Type B pancreatic cell (in vitro differentiated cells): ENCODE data around the gene ANKRD16. TPM values are rescaled to one million over a fixed set of nuclear protein-coding genes. Genes with fewer than 3 reads are reported as not detected.

ENCODE experiments used
- DNase-seq: peaks from one replicate; pipeline ENCODE4 v3.0.0; 2021; ENCODE audit warnings: mixed read lengths; ENCODE audit not compliant: unreplicated experiment; ENCODE audit errors: extremely low spot score
- H3K27ac Mint-ChIP-seq: 2 replicates; pipeline ENCODE4 v1.8.0; 2021; ENCODE audit warnings: mild to moderate bottlenecking, mixed read lengths
- H3K27me3 Mint-ChIP-seq: 2 replicates; pipeline ENCODE4 v1.8.0; 2021; ENCODE audit warnings: mixed read lengths
- H3K36me3 Mint-ChIP-seq: 2 replicates; pipeline ENCODE4 v1.8.0; 2021; ENCODE audit warnings: mixed read lengths
- H3K4me1 Mint-ChIP-seq: one replicate; pipeline ENCODE4 v1.8.0; 2021; ENCODE audit warnings: mixed read lengths; ENCODE audit not compliant: unreplicated experiment
- H3K4me3 Mint-ChIP-seq: 2 replicates; pipeline ENCODE4 v1.8.0; 2021; ENCODE audit warnings: mild to moderate bottlenecking, mixed read lengths
- H3K9me3 Mint-ChIP-seq: 2 replicates; pipeline ENCODE4 v1.8.0; 2021; ENCODE audit warnings: mixed read lengths
- total RNA-seq: library from RNA; stranded (reverse); gene quantifications from 2 replicates; pipeline ENCODE4 v1.2.1, GENCODE V29; 2021; ENCODE audit warnings: low replicate concordance
- TF ChIP-seq, protein P1 (sequence below): fragments of 200-600 bp; sonication (generic); conservative IDR thresholded peaks from 2 replicates; pipeline ENCODE4 v1.5.0; 2021; ENCODE audit warnings: antibody characterized with exemption, mild to moderate bottlenecking

The ANKRD16 gene
- total RNA-seq, 1 donor from 2014 or later = 15.3 TPM

DNA sequence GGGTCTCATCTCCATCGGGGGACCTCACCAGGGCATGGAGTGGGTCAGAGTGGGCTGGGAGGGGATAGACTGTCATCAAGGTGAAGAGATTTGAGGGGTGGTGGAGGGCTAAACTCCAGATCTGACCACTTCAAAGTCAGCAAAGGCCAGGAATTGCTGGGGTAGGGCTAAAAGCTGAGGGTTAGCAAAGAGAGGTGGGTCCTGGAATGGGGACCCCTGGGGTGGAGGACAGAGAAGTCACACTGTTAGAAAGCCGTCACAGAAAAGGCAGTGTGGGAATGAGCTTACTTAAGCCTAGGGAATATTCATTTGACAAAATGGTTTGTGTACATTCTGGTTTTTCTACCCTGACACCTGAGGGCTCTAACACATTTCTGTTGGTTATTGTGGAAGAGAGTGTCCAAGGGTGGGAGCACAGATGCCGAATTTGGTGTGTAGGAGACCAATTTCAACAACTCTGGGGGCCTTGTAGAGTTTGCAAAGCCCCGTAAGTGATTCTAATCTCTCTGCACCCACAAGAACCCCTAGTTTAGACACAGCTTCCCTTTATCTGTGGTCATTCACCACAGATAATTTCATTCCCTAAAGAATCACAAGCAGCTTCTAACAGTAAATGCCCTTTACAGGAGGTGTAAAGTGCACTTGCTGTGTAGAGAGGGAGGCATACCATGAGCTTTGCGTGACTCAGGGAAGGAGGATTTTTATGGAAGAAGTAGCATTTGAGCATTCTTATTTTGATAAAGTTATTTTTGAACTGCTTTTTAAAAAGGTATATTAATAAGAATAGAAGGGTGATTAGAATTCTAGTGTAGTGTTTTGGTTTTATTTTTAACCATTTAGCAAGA is 6.7 kb upstream of the ANKRD16 start:
- Mint-ChIP-seq H3K4me1 (peaks cover 17% of the 10 kb centered on the region), H3K27ac (peak overlapping the region; percentile 8), H3K36me3 (peaks cover 38% of the 10 kb centered on the region), H3K27me3 (no peaks in the 10 kb centered on the region), H3K9me3 (peaks cover 5% of the 10 kb centered on the region), H3K4me3 (no peak overlapping the region)
- DNase-seq = no peak
- TF ChIP-seq, protein P1, sequence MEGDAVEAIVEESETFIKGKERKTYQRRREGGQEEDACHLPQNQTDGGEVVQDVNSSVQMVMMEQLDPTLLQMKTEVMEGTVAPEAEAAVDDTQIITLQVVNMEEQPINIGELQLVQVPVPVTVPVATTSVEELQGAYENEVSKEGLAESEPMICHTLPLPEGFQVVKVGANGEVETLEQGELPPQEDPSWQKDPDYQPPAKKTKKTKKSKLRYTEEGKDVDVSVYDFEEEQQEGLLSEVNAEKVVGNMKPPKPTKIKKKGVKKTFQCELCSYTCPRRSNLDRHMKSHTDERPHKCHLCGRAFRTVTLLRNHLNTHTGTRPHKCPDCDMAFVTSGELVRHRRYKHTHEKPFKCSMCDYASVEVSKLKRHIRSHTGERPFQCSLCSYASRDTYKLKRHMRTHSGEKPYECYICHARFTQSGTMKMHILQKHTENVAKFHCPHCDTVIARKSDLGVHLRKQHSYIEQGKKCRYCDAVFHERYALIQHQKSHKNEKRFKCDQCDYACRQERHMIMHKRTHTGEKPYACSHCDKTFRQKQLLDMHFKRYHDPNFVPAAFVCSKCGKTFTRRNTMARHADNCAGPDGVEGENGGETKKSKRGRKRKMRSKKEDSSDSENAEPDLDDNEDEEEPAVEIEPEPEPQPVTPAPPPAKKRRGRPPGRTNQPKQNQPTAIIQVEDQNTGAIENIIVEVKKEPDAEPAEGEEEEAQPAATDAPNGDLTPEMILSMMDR = no peak

DNA sequence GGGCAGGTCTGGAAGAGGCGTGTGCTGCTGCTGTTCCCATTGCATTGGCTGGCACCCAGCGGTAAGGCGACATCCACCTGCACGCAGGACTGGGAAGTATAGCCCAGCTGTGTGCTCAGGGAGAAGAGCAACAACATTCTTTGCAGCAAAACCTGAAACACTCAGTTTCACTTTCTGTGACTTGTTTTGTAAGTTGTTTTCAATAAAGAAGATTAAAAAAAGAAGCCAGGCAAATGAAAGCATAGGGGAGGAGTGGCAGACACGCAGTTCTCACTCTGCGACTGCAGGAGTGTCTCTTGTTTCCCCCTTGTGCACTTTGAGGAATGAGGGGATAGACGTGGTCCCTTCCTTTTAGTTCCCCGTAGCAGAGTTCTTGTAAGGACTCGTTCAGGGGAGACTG is 6.1 kb upstream of the ANKRD16 start:
- Mint-ChIP-seq H3K4me1 (peaks cover 23% of the 10 kb centered on the region), H3K27ac (peak overlapping the region; percentile 8), H3K36me3 (peaks cover 39% of the 10 kb centered on the region), H3K4me3 (no peak overlapping the region), H3K27me3 (no peaks in the 10 kb centered on the region), H3K9me3 (peaks cover 5% of the 10 kb centered on the region)
- TF ChIP-seq, protein P1 = no peak
- DNase-seq = no peak

DNA sequence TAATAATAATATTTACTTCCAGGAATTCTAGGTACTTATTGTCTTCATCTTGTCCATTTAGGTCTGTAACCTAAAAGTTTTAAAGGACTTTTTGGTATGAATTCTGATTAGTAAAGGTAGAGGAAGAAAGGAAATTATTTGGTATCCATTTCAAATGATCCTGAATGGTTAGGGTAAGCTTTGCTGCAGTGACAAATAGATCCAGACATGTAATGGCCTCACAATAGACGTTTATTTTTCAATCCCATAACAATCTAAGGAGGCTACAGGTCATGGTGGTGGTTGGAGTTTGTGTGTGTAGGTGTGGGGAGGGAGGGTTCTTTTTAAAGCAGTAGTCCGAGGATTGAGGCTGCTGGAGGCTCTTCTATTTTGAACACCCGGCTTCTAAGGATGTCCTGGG is 5.7 kb upstream of the ANKRD16 start:
- H3K4me1 Mint-ChIP-seq = peaks cover 26% of the 10 kb centered on the region
- no peaks in the 10 kb centered on the region for H3K27me3 Mint-ChIP-seq
- peaks cover 42% of the 10 kb centered on the region for H3K36me3 Mint-ChIP-seq
- DNase-seq = no peak
- no peak overlapping the region for H3K27ac Mint-ChIP-seq
- H3K9me3 Mint-ChIP-seq = peaks cover 5% of the 10 kb centered on the region
- TF ChIP-seq, protein P1 = no peak
- no peak overlapping the region for H3K4me3 Mint-ChIP-seq

DNA sequence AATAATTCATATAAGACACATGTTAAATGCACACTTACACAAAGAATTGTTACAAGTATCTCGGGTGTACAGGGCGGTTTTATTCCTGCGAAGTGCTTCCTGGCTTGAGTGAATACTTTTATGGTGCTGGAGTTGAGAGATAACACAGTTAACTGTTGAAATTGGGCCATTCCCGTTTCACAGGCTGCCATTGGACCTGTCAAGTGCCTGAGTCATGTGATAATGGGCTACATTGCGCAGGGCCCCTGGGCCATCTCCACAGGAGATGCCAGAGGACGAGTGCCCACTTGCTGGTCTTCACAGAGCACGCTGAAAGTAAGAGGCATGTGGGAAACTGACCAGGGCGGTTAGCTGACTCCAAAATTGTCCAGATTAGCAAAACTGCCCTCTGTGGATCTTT is 5.2 kb upstream of the ANKRD16 start:
- Mint-ChIP-seq H3K36me3 (peaks cover 42% of the 10 kb centered on the region), H3K27me3 (no peaks in the 10 kb centered on the region), H3K4me3 (no peak overlapping the region), H3K4me1 (peaks cover 26% of the 10 kb centered on the region), H3K27ac (no peak overlapping the region), H3K9me3 (peaks cover 5% of the 10 kb centered on the region)
- TF ChIP-seq, protein P1 = no peak
- DNase-seq = no peak

DNA sequence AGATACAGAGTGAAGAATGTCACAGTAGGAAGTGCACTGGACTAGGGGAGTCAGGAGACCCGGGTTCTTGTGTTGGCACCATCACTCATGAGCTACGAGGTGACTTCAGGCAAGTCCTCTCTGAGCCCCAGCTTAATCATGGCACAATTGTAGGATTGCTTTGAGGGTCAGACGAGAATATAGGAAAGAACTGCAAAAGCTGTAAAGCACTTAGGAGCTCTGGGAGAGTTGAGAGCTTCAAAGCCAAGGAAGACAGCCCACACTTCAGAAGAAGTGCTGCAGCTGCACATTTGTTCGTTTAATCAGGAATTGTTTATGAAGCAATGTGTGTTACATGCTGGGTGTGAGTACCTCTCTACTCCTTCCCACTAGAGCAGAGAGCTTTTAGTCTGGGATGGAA is 4.7 kb upstream of the ANKRD16 start:
- no peak for DNase-seq
- Mint-ChIP-seq H3K9me3 (peaks cover 5% of the 10 kb centered on the region), H3K4me3 (no peak overlapping the region), H3K4me1 (peaks cover 26% of the 10 kb centered on the region), H3K36me3 (peaks cover 41% of the 10 kb centered on the region), H3K27me3 (no peaks in the 10 kb centered on the region), H3K27ac (no peak overlapping the region)
- TF ChIP-seq, protein P1 = no peak
